HEK293T (cell line): ENCODE measurements around the gene PNKD.

Source experiments
- CTCF ChIA-PET: fragments of 350-600 bp; formaldehyde crosslinking; extraction: SDS; loops from one replicate; lab custom pipeline; 2021; ENCODE audit warnings: antibody characterized with exemption, inconsistent platforms; lab: Yijun Ruan, JAX
- POLR2A ChIA-PET: fragments of 350-600 bp; formaldehyde crosslinking; extraction: SDS; loops from one replicate; lab custom pipeline; 2020; ENCODE audit warnings: antibody characterized with exemption, inconsistent platforms; lab: Yijun Ruan, JAX
- DNase-seq: peaks from one replicate; pipeline ENCODE4 v3.0.0; 2012; ENCODE audit warnings: mixed read lengths; ENCODE audit errors: extremely low spot score
- ARNT ChIP-seq: fragments of 450-650 bp; IDR thresholded peaks from 2 replicates; pipeline ENCODE4 v1.6.1; 2017; ENCODE audit warnings: mild to moderate bottlenecking
- BHLHE40 ChIP-seq: fragments of 450-650 bp; IDR thresholded peaks from 2 replicates; pipeline ENCODE4 v1.6.1; 2016; ENCODE audit warnings: mild to moderate bottlenecking, moderate library complexity, borderline replicate concordance
- CTBP1 ChIP-seq: fragments of 450-650 bp; IDR thresholded peaks from 2 replicates; pipeline ENCODE4 v1.6.1; 2016; ENCODE audit warnings: borderline replicate concordance
- ELF4 ChIP-seq: fragments of 450-650 bp; IDR thresholded peaks from 2 replicates; pipeline ENCODE4 v1.6.1; 2017; ENCODE audit warnings: antibody characterized with exemption
- FOXA1 ChIP-seq: fragments of 450-650 bp; IDR thresholded peaks from 2 replicates; pipeline ENCODE4 v1.6.1; 2016; ENCODE audit warnings: mild to moderate bottlenecking
- FOXK2 ChIP-seq: fragments of 450-650 bp; IDR thresholded peaks from 2 replicates; pipeline ENCODE4 v1.6.1; 2016; ENCODE audit warnings: mild to moderate bottlenecking
- FOXM1 ChIP-seq: fragments of 450-650 bp; IDR thresholded peaks from 2 replicates; pipeline ENCODE4 v1.6.1; 2017; ENCODE audit warnings: mild to moderate bottlenecking, borderline replicate concordance
- HDGF ChIP-seq: fragments of 450-650 bp; IDR thresholded peaks from 2 replicates; pipeline ENCODE4 v1.6.1; 2017; ENCODE audit warnings: antibody characterized with exemption, borderline replicate concordance
- L3MBTL2 ChIP-seq: fragments of 450-650 bp; conservative IDR thresholded peaks from 2 replicates; pipeline ENCODE4 v1.6.1; 2016; ENCODE audit warnings: mild to moderate bottlenecking
- LEF1 ChIP-seq: fragments of 450-650 bp; IDR thresholded peaks from 2 replicates; pipeline ENCODE4 v1.6.1; 2017; ENCODE audit warnings: mild to moderate bottlenecking, borderline replicate concordance
- NFRKB ChIP-seq: fragments of 450-650 bp; IDR thresholded peaks from 2 replicates; pipeline ENCODE4 v1.6.1; 2016; ENCODE audit warnings: mild to moderate bottlenecking, moderate library complexity
- SP1 ChIP-seq: fragments of 450-650 bp; IDR thresholded peaks from 2 replicates; pipeline ENCODE4 v1.6.1; 2017
- SUZ12 ChIP-seq: fragments of 450-650 bp; IDR thresholded peaks from 2 replicates; pipeline ENCODE4 v1.6.1; 2016; ENCODE audit warnings: mild to moderate bottlenecking
- TARDBP ChIP-seq: fragments of 450-650 bp; IDR thresholded peaks from 2 replicates; pipeline ENCODE4 v1.6.1; 2016
- ZNF384 ChIP-seq: fragments of 450-650 bp; IDR thresholded peaks from 2 replicates; pipeline ENCODE4 v1.6.1; 2016
- TF ChIP-seq, protein P1 (sequence below): fragments of 450-650 bp; IDR thresholded peaks from 2 replicates; pipeline ENCODE4 v1.6.1; 2016

PNKD gene

DNA sequence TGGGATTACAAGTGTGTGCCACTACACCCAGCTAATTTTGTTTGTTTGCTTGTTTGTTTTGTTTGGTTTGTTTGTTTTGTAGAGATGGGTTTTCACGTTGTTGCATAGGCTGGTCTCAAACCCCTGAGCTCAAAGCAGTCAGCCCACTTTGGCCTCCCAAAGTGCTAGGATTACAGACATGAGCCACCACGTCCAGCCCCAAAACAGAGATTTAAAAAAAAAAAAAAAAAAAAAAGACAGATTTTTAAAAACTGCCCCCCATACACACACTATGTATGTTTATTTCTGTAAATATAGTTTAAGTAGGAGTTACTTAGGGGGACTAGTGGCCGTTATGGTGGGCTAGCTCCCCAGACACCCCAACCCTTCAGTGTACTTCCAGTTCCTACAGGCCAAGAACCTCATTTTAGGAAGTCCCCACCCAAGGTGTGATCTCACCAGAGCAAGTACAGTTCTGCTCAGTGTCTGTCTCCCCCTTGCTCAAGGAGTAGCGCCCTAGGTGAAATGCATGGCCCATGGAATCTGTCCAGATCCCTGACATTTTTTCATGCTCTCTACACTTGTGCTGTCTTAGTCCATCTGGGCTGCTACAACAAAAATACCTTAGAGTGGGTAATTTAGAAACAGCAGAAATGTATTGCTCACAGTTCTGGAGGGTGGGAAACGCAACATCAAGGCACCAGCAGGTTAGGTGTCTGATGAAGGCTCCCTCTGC is 23.6 kb downstream of the PNKD start:
- DNase-seq = no peak
- POLR2A ChIA-PET = interaction anchor here (1.0 kb wide), 1 partner anchor 108 kb away, joined by 3 read pairs; no protein-coding TSS in a partner anchor
- CTCF ChIA-PET = interaction anchor here (0.7 to 4.3 kb wide), 4 partner anchors 14 to 122 kb away, joined by 4 to 30 read pairs (median 6); partner anchors contain the start of genes AAMP and PNKD
- TF ChIP-seq ARNT (no peak), TARDBP (no peak), CTBP1 (no peak), FOXA1 (no peak), ZNF384 (no peak), FOXM1 (no peak), FOXK2 (no peak), L3MBTL2 (no peak), SP1 (no peak), NFRKB (no peak), SUZ12 (no peak), HDGF (no peak)
- TF ChIP-seq, protein P1, sequence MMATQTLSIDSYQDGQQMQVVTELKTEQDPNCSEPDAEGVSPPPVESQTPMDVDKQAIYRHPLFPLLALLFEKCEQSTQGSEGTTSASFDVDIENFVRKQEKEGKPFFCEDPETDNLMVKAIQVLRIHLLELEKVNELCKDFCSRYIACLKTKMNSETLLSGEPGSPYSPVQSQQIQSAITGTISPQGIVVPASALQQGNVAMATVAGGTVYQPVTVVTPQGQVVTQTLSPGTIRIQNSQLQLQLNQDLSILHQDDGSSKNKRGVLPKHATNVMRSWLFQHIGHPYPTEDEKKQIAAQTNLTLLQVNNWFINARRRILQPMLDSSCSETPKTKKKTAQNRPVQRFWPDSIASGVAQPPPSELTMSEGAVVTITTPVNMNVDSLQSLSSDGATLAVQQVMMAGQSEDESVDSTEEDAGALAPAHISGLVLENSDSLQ = no peak

DNA sequence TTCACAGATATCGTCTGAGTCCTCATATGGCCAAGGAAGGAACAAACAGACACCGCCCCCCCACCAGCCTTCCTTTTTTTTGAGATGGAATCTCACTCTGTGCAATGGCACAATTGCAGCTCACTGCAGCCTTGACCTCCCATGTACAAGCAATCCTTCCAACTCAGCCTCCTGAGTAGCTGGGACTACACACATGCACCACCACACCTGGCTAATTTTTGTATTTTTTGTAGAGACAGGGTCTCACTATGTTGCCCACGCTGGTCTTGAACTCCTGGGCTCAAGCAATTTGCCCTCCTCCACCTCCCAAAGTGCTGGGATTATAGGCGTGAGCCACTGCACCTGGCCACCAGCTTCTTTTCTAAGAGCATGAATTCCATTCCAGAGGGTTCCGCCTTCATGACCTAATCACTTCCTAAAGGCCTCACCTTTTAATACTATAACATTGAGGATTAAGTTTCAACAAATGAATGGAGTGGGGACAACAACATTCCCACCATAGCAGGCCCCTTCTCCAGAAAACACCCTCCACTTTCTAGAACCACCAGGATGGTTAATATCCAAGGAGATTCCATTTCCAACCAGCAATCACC is 24.2 kb downstream of the PNKD start:
- ChIA-PET POLR2A (interaction anchor here (1.0 kb wide), 1 partner anchor 107 kb away, joined by 3 read pairs; no protein-coding TSS in a partner anchor), CTCF (interaction anchor here (1.7 to 2.0 kb wide), 2 partner anchors 13 to 22 kb away, joined by 5 to 7 read pairs; no protein-coding TSS in a partner anchor)
- no peak for DNase-seq
- no peak for TF ChIP-seq LEF1
- TF ChIP-seq L3MBTL2 = no peak
- no peak for TF ChIP-seq SUZ12
- TF ChIP-seq FOXM1 = no peak
- TF ChIP-seq FOXK2 = no peak
- TF ChIP-seq, protein P1 = no peak
- no peak for TF ChIP-seq ELF4
- no peak for TF ChIP-seq TARDBP
- TF ChIP-seq BHLHE40 = no peak
- TF ChIP-seq CTBP1 = no peak
- no peak for TF ChIP-seq SP1
- TF ChIP-seq NFRKB = no peak

DNA sequence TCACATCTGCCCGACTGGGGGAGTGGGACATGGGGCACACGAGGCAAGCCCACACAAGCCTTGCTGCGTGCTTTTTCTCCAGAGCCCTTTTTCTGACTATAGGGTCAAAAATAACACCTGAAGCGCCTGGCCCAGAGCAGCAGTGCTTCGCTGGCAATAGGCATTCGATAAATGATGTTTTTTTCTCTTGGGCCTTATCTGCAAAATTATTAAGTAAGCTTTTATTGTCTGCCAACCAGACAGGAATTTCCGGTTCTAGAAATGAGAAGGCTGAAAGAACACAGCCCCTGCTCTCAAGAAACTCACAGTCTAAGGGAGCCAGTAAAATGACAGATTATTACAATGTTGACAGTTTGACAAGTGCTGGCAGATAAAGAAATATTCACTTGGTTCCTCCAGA is 24.7 kb downstream of the PNKD start:
- POLR2A ChIA-PET = interaction anchor here (2.2 kb wide), 1 partner anchor 10 kb away, joined by 4 read pairs; no protein-coding TSS in a partner anchor

DNA sequence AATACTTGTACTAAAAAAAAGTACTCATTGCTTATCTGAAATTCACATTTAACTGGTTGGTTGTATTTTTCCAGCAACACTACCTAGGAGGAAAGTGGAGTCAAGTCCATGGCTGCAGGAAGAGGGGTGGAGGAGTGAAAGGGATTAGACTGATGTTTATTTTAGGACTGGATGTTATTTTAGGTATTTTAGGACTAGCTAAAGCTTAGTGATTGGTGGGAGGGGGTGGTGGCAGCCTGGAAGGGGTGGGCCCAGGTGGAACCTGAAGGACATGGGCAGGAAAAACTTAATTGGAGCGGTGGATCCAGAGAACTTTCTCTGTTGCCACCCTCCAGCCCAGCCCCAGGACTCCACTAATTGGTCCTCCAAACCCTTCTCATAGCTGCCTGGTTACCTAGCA is 25.9 kb downstream of the PNKD start:
- no peak for TF ChIP-seq FOXK2
- TF ChIP-seq CTBP1 = no peak
- no peak for TF ChIP-seq ZNF384
- TF ChIP-seq SP1 = no peak
- TF ChIP-seq BHLHE40 = no peak
- DNase-seq = no peak
- ChIA-PET CTCF (interaction anchor here (1.1 to 2.0 kb wide), 5 partner anchors 9 to 62 kb away, joined by 3 to 7 read pairs (median 5); partner anchors contain the start of gene CATIP), POLR2A (interaction anchor here (0.6 to 2.2 kb wide), 2 partner anchors 11 to 87 kb away, joined by 3 to 4 read pairs; no protein-coding TSS in a partner anchor)

More for the DNA sequence above, 24.7 kb downstream of the PNKD start:
- TF ChIP-seq BHLHE40 (no peak), FOXK2 (no peak), ZNF384 (no peak), FOXM1 (no peak), ARNT (no peak), HDGF (no peak), ELF4 (no peak), CTBP1 (no peak), L3MBTL2 (no peak), SP1 (no peak), NFRKB (no peak), SUZ12 (no peak), TARDBP (no peak), LEF1 (no peak), FOXA1 (no peak)
- TF ChIP-seq, protein P1 = no peak
- no peak for DNase-seq
- CTCF ChIA-PET = interaction anchor here (1.7 to 2.0 kb wide), 2 partner anchors 12 to 22 kb away, joined by 5 to 7 read pairs; no protein-coding TSS in a partner anchor

DNA sequence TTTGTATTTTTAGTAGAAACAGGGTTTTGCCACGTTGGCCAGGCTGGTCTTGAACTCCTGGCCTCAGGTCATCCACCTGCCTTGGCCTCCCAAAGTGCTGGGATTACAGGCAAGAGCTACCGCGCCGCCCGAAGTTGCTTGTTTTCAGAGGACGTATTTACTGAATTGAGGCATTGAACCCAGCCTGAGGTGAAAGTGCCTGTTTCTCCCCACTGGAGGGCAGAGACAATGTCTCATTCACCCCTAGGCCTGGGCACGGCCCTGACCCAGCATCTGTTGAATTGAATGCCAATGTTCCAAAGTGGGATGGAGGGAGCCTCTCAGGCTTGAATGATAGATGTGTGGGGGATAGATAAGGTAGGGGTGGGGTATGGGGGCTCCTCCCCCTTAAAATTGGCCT is 26.5 kb downstream of the PNKD start:
- TF ChIP-seq FOXA1 (no peak), LEF1 (no peak), SUZ12 (no peak), BHLHE40 (no peak), ELF4 (no peak), HDGF (no peak)
- POLR2A ChIA-PET = interaction anchor here (2.2 kb wide), 1 partner anchor 11 kb away, joined by 4 read pairs; no protein-coding TSS in a partner anchor
- DNase-seq = no peak
- CTCF ChIA-PET = interaction anchor here (1.1 to 2.4 kb wide), 5 partner anchors 10 to 61 kb away, joined by 3 to 7 read pairs (median 5); partner anchors contain the start of gene CATIP
